Naive thymus-derived CD4-positive, alpha-beta T cell (primary cell): ENCODE measurements around the gene SSTR1. TPM values are rescaled to one million over a fixed set of nuclear protein-coding genes. Genes with fewer than 3 reads are reported as not detected.

Experiments used
- ATAC-seq: fragments of 150-1000 bp; cut with Tn5 transposase; 2 replicates; pipeline ENCODE4 v1.10.0; 2021; ENCODE audit warnings: mild to moderate bottlenecking, moderate library complexity
- CTCF ChIA-PET: fragments of 350-600 bp; sonication (Branson Sonifier 250); formaldehyde crosslinking; loops from one replicate; lab custom pipeline; 2021; ENCODE audit warnings: antibody characterized with exemption; lab: Charles Lee
- POLR2A ChIA-PET: fragments of 350-600 bp; sonication (Branson Sonifier 250); formaldehyde crosslinking; loops from one replicate; lab custom pipeline; 2021; ENCODE audit warnings: antibody characterized with exemption, inconsistent platforms; lab: Charles Lee
- DNase-seq, 9 donors: peaks; one replicate each; pipeline versions ENCODE4 v3.0.0 to v3.0.0-alpha.2; 2020 to 2022; ENCODE audit warnings: mixed read lengths in 1 of 9
- H3K27ac ChIP-seq: one replicate; pipeline ENCODE4 v1.7.0; 2013; ENCODE audit warnings: mild to moderate bottlenecking, low read depth, low read length, moderate library complexity
- H3K27me3 ChIP-seq, 2 donors: one replicate each; pipeline ENCODE4 v1.7.0; 2013; ENCODE audit warnings: low read length in 2 of 2, mild to moderate bottlenecking in 2 of 2, moderate library complexity in 2 of 2; ENCODE audit not compliant: control insufficient read depth in 2 of 2, insufficient read depth in 2 of 2
- H3K36me3 ChIP-seq, 3 experiments: 1 replicate in 2 of 3; 2 replicates in 1 of 3; pipeline ENCODE4 v1.7.0; 2013; ENCODE audit warnings: low read length in 3 of 3, mild to moderate bottlenecking in 3 of 3, moderate library complexity in 1 of 3; ENCODE audit not compliant: insufficient read depth in 3 of 3, control insufficient read depth in 2 of 3
- H3K4me1 ChIP-seq, 2 donors: one replicate each; pipeline ENCODE4 v1.7.0; 2013; ENCODE audit warnings: low read length in 2 of 2, mild to moderate bottlenecking in 2 of 2, moderate library complexity in 1 of 2; ENCODE audit not compliant: control insufficient read depth in 2 of 2, insufficient read depth in 2 of 2
- H3K4me3 ChIP-seq: 2 replicates; pipeline ENCODE4 v1.7.0; 2013; ENCODE audit warnings: mild to moderate bottlenecking, low read length
- H3K9me3 ChIP-seq, 3 experiments: 1 replicate in 2 of 3; 2 replicates in 1 of 3; pipeline ENCODE4 v1.7.0; 2013; ENCODE audit warnings: low read length in 3 of 3; ENCODE audit not compliant: control insufficient read depth in 2 of 3
- H3K27ac Mint-ChIP-seq, 9 donors: one replicate each; pipeline ENCODE4 v1.8.0; 2020 to 2022; ENCODE audit warnings: mixed read lengths in 9 of 9, mild to moderate bottlenecking in 8 of 9, moderate library complexity in 5 of 9, inconsistent platforms in 2 of 9
- H3K27me3 Mint-ChIP-seq, 5 donors: one replicate each; pipeline ENCODE4 v1.8.0; 2021 to 2022; ENCODE audit warnings: mixed read lengths in 5 of 5, mild to moderate bottlenecking in 1 of 5
- H3K36me3 Mint-ChIP-seq, 5 donors: one replicate each; pipeline ENCODE4 v1.8.0; 2020 to 2022; ENCODE audit warnings: mixed read lengths in 5 of 5, mild to moderate bottlenecking in 3 of 5, inconsistent platforms in 1 of 5
- H3K4me1 Mint-ChIP-seq, 7 donors: one replicate each; pipeline ENCODE4 v1.8.0; 2020 to 2022; ENCODE audit warnings: mixed read lengths in 7 of 7, mild to moderate bottlenecking in 3 of 7, inconsistent platforms in 1 of 7
- H3K4me3 Mint-ChIP-seq, 10 donors: one replicate each; pipeline ENCODE4 v1.8.0; 2020 to 2022; ENCODE audit warnings: mild to moderate bottlenecking in 10 of 10, mixed read lengths in 10 of 10, moderate library complexity in 6 of 10, inconsistent platforms in 2 of 10
- H3K9me3 Mint-ChIP-seq, 11 donors: one replicate each; pipeline ENCODE4 v1.8.0; 2020 to 2022; ENCODE audit warnings: mixed read lengths in 11 of 11, mild to moderate bottlenecking in 4 of 11, inconsistent platforms in 1 of 11, moderate library complexity in 1 of 11
- intact Hi-C, 2 donors: fragments of 100-400 bp; cut with micrococcal nuclease; formaldehyde crosslinking; loops; one replicate each; pipeline ENCODE4 v1.15.1; 2023
- polyA plus RNA-seq, 2 donors: library from polyadenylated mRNA; unstranded; fragments of 300-500 nt; fragmentation: Illumina TruSeq; gene quantifications; one replicate each; pipeline ENCODE4 v1.2.3, GENCODE V29; 2021
- total RNA-seq, 6 experiments: library from RNA in 5 of 6; stranded (reverse) in 5 of 6; gene quantifications; 1 replicate in 5 of 6; 2 replicates in 1 of 6; pipeline ENCODE4 v1.2.3 and lab custom pipeline; 2021 to 2026

SSTR1 gene, protein sequence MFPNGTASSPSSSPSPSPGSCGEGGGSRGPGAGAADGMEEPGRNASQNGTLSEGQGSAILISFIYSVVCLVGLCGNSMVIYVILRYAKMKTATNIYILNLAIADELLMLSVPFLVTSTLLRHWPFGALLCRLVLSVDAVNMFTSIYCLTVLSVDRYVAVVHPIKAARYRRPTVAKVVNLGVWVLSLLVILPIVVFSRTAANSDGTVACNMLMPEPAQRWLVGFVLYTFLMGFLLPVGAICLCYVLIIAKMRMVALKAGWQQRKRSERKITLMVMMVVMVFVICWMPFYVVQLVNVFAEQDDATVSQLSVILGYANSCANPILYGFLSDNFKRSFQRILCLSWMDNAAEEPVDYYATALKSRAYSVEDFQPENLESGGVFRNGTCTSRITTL
- not detected for total RNA-seq
- polyA plus RNA-seq: not detected
- not detected for total RNA-seq (lab: John Stamatoyannopoulos, UW)

DNA sequence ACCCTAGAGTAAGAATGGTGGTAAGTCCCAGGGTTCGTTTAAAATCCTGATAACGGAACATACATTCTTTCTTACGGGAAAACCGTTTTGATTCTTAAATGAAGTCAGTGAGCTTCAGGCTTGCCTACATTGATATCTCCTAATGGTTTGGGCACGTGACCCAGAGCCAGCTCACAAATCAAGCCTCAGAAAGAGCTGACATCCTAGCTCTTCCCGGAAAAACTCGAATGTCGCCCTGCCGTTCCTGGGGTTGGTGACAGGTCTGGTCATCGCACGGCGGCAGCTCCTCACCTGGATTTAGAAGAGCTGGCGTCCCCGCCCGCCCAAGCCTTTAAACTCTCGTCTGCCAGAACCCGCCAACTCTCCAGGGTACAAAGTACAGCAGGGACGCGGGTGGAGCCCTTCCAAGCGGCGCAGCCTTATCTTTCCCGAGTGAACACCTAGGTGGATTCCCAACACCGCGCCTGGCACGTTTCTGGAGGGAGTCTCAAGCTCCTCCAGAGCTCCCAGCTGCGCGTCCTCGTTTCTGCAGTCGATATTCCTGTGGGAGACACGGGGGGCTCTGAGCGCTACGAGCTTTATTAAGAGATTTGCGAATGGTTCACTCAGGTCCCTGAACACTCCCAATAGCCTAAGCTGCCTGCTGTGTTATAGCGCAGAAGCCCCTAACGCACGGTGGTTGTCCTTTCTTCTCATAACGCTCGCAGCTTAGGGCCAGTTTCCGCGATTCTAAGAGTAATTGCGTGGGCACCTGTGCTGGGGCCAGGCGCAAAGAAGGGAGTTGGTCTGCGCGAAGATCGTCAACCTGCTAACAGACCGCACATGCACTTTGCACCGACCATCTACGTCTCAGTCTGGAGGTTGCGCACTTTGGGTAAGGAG is at the start of gene SSTR1:
SSTR1 (plus strand) TSS at position 169 of the 882 bp plus-strand sequence. CDS start 1,486 bp downstream, outside the sequence.
- no peaks in the 10 kb centered on the region for H3K9me3 ChIP-seq
- POLR2A ChIA-PET: no interaction called here
- Mint-ChIP-seq H3K36me3 (peaks cover 0 to 14% (median 0%) of the 10 kb centered on the region in 5 donors), H3K27me3 (peaks cover 52 to 65% (median 57%) of the 10 kb centered on the region in 5 donors), H3K4me1 (peaks cover 3 to 42% (median 34%) of the 10 kb centered on the region in 7 donors), H3K9me3 (peaks cover 0 to 10% (median 3%) of the 10 kb centered on the region in 11 donors), H3K4me3 (peak within 1 kb of the TSS in 9 of 10 donors; percentile 21 to 87 (median 72)), H3K27ac (peak within 1 kb of the TSS in 1 of 9 donors; percentile 19)
- peaks cover 0 to 6% of the 10 kb centered on the region in 2 donors for H3K4me1 ChIP-seq
- intact Hi-C loops: loop anchor here in 1 of 2 donors (5.0 kb wide), 1 partner anchor 616 kb away; no protein-coding TSS in a partner anchor
- no peak for DNase-seq
- peak within 1 kb of the TSS; percentile 21 for H3K4me3 ChIP-seq
- H3K27ac ChIP-seq: no peak within 1 kb of the TSS
- peaks cover 3 to 7% of the 10 kb centered on the region in 2 donors for H3K27me3 ChIP-seq
- ATAC-seq: no peak
- no peaks in the 10 kb centered on the region for H3K36me3 ChIP-seq
- CTCF ChIA-PET: no interaction called here

DNA sequence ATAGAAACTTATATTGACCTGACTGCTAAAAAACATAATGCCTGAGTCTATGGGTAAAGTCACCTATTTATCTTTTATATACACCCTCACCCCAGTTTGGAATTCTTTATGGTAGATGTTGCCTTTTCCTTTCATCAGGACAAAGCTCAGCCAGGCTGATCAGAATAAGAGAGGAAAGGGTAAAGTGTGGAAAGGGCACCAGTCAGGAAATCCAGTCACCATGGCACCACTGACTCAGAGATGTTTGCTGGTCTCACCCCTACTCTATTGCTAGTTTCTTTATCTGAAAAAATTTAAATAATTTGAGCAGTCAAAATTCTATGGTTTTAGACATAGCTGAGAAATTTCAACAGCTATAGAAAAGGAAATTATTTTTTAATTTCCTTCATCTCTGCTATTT is 49.2 kb upstream of the SSTR1 start:
- H3K4me3 Mint-ChIP-seq: no peak overlapping the region
- H3K27me3 Mint-ChIP-seq: peaks cover 0 to 3% (median 0%) of the 10 kb centered on the region in 5 donors
- no peak overlapping the region for H3K27ac Mint-ChIP-seq
- Histone ChIP-seq H3K9me3 (no peaks in the 10 kb centered on the region), H3K27me3 (peaks cover 0 to 2% of the 10 kb centered on the region in 2 donors), H3K4me3 (no peak overlapping the region), H3K27ac (no peak overlapping the region), H3K4me1 (no peaks in the 10 kb centered on the region), H3K36me3 (no peaks in the 10 kb centered on the region)
- H3K36me3 Mint-ChIP-seq: no peaks in the 10 kb centered on the region
- H3K9me3 Mint-ChIP-seq: no peaks in the 10 kb centered on the region
- no peak for DNase-seq
- no peaks in the 10 kb centered on the region for H3K4me1 Mint-ChIP-seq
- CTCF ChIA-PET: no interaction called here
- intact Hi-C loops: no loop called here
- POLR2A ChIA-PET: no interaction called here
- no peak for ATAC-seq

DNA sequence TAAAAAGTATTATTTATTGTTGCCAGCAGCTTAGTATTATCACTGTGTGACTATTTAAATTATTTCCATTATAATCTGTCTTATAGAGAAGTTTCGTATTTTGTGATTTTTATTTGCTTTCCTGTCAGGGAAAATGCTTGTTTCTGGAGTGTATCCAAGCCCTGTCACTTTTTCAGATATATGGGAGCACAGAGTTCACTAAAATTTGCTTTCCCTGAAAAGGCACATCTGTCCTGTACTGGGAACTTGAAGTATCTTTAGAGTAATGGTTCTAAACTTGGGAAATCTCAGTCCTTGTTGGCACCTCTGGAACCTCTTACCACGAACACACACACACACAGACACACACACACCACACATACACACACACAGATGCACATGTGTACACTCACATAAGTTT is 39.3 kb upstream of the SSTR1 start:
- Histone ChIP-seq H3K9me3 (no peaks in the 10 kb centered on the region), H3K4me3 (no peak overlapping the region), H3K27me3 (no peaks in the 10 kb centered on the region), H3K4me1 (no peaks in the 10 kb centered on the region), H3K27ac (no peak overlapping the region), H3K36me3 (no peaks in the 10 kb centered on the region)
- Mint-ChIP-seq H3K27ac (no peak overlapping the region), H3K9me3 (peaks cover 0 to 4% (median 0%) of the 10 kb centered on the region in 11 donors), H3K4me1 (peaks cover 0 to 4% (median 0%) of the 10 kb centered on the region in 7 donors), H3K4me3 (no peak overlapping the region), H3K36me3 (no peaks in the 10 kb centered on the region), H3K27me3 (peaks cover 0 to 7% (median 0%) of the 10 kb centered on the region in 5 donors)
- no peak for ATAC-seq
- intact Hi-C loops: no loop called here
- ChIA-PET CTCF (no interaction called here), POLR2A (no interaction called here)
- no peak for DNase-seq

DNA sequence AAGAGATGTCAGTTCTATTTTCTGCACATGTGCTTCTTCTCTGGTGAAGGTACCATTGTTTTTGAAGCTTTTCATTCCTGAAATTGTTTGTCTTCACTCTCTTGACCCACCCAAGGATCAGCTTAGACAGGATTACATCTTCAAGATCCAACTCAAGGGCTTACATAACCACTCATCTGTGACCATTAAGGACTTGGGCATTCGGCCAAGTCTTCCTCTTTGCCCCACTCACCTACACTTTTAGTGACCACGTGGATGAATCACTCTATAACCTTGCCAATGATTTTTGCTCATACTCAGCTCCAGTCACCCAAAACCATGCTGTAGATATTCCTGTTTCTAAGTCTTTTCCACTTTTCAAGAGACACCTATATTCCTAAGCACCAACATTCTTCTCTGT is 36.5 kb upstream of the SSTR1 start:
- Mint-ChIP-seq H3K36me3 (no peaks in the 10 kb centered on the region), H3K4me1 (peaks cover 0 to 4% (median 0%) of the 10 kb centered on the region in 7 donors), H3K27me3 (peaks cover 0 to 7% (median 0%) of the 10 kb centered on the region in 5 donors), H3K9me3 (peaks cover 0 to 5% (median under 1%) of the 10 kb centered on the region in 11 donors), H3K4me3 (no peak overlapping the region), H3K27ac (peak overlapping the region in 1 of 9 donors; percentile 7)
- CTCF ChIA-PET: interaction anchor here (0.5 kb wide), 1 partner anchor 77 kb away, joined by 3 read pairs; no protein-coding TSS in a partner anchor
- H3K36me3 ChIP-seq: no peaks in the 10 kb centered on the region
- H3K27me3 ChIP-seq: no peaks in the 10 kb centered on the region
- H3K27ac ChIP-seq: no peak overlapping the region
- DNase-seq (no peak), ATAC-seq (no peak)
- H3K4me3 ChIP-seq: no peak overlapping the region
- H3K4me1 ChIP-seq: no peaks in the 10 kb centered on the region
- intact Hi-C loops: no loop called here
- H3K9me3 ChIP-seq: no peaks in the 10 kb centered on the region
- POLR2A ChIA-PET: interaction anchor here (0.6 kb wide), 1 partner anchor 330 kb away, joined by 3 read pairs; no protein-coding TSS in a partner anchor

DNA sequence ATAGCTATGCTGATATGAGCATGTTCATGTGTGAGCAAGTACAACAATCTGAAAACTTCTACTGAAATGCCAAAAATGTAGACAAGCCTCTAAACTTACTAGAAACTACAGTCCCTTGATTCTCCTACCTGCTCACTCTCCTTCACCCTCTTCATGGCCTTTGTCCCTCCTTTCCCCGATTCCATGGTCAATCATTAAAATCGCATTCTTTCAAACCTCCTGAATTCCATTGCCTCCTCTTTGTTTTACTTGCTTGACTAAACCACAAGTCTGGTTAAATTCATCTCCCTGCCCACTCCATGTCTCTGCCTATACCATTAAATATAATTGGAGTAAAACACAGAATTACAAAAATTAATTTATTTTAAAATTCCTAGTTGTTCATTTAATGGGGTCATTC is 33.0 kb upstream of the SSTR1 start:
- DNase-seq (no peak), ATAC-seq (no peak)
- ChIA-PET POLR2A (no interaction called here), CTCF (no interaction called here)
- H3K36me3 ChIP-seq: no peaks in the 10 kb centered on the region
- no peaks in the 10 kb centered on the region for H3K9me3 ChIP-seq
- Mint-ChIP-seq H3K27ac (peak overlapping the region in 1 of 9 donors; percentile 41), H3K27me3 (peaks cover 0 to 9% (median 4%) of the 10 kb centered on the region in 5 donors), H3K36me3 (peaks cover 0 to 6% (median 4%) of the 10 kb centered on the region in 5 donors), H3K9me3 (peaks cover 0 to 16% (median 6%) of the 10 kb centered on the region in 11 donors), H3K4me1 (peaks cover 0 to 4% (median 0%) of the 10 kb centered on the region in 7 donors), H3K4me3 (no peak overlapping the region)
- no peak overlapping the region for H3K27ac ChIP-seq
- no peak overlapping the region for H3K4me3 ChIP-seq
- intact Hi-C loops: no loop called here
- no peaks in the 10 kb centered on the region for H3K4me1 ChIP-seq
- H3K27me3 ChIP-seq: no peaks in the 10 kb centered on the region

DNA sequence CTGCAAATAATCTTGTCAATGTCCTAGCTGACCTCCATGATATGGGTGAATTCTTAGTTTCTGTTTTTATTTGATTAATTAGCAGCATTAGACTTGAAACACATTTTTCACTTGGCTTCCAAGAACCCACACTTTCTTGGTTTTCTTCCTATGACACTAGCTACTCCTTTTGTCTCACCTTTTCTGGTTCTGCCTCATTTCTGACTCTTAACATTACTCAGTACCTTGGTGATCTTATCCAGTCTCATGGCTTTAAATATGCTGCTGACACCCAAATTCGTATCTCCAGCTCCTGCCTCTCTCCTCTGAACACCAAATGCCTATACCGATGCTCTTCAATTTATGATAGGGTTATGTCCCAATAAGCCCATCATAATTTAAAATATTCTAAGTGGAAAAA is 32.0 kb upstream of the SSTR1 start:
- H3K36me3 Mint-ChIP-seq: peaks cover 0 to 8% (median 6%) of the 10 kb centered on the region in 5 donors
- Histone ChIP-seq H3K36me3 (no peaks in the 10 kb centered on the region), H3K27ac (no peak overlapping the region), H3K4me1 (no peaks in the 10 kb centered on the region), H3K4me3 (no peak overlapping the region), H3K9me3 (no peaks in the 10 kb centered on the region), H3K27me3 (no peaks in the 10 kb centered on the region)
- peaks cover 0 to 16% (median 6%) of the 10 kb centered on the region in 11 donors for H3K9me3 Mint-ChIP-seq
- intact Hi-C loops: no loop called here
- H3K27me3 Mint-ChIP-seq: peaks cover 0 to 9% (median 4%) of the 10 kb centered on the region in 5 donors
- no peak for ATAC-seq
- peaks cover 0 to 4% (median 0%) of the 10 kb centered on the region in 7 donors for H3K4me1 Mint-ChIP-seq
- no peak overlapping the region for H3K4me3 Mint-ChIP-seq
- no peak overlapping the region for H3K27ac Mint-ChIP-seq
- CTCF ChIA-PET: no interaction called here
- POLR2A ChIA-PET: no interaction called here
- DNase-seq: no peak
